ENCODE results near the gene SAMD3.
"Not testable (repeated sequence)": the region's sequence is repeated elsewhere in the genome, so short reads cannot be mapped to it uniquely, and the experiment has no call there.

The SAMD3 gene

DNA sequence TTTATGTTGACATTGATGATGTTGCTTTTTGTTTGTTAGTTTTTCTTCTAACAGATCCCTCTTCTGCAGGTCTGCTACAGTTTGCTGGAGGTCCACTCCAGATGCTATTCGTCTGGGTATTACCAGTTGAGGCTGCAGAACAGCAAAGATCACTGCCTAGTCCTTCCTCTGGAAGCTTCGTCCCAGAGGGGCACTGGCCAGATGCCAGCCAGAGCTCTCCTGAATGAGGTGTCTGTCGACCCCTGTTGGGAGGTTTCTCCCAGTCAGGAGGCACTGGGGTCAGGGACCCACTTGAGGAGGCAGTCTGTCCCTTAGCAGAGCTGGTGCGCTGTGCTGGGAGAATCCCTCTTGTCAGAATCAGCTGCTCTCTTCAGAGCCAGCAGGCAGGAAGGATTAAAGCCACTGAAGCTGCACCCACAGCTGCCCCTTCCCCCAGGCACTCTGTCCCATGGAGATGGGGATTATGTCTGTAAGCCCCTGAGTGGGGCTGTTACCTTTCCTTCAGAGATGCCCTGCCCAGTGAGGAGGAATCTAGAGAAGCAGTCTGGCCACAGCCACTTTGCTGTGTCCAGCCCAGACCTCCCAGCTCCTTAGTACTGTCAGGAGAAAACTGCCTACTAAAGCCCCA is 49.3 kb downstream of the SAMD3 start:
- not testable (repeated sequence) for DNase-seq

DNA sequence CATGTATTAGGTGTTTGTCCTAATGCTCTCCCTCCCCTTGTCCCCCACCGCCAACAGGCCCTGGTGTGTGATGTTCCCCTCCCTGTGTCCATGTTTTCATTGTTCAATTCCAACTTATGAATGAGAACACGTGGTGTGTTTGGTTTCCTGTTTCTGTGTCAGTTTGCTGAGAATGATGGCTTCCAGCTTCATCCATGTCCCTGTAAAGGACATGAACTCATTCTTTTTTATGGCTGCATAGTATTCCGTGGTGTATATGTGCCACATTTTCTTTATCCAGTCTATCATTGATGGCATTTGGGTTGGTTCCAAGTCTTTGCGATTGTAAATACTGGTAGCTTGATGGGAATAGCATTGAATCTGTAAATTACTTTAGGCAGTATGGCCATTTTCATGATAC is 52.6 kb downstream of the SAMD3 start:
- DNase-seq: not testable (repeated sequence)

DNA sequence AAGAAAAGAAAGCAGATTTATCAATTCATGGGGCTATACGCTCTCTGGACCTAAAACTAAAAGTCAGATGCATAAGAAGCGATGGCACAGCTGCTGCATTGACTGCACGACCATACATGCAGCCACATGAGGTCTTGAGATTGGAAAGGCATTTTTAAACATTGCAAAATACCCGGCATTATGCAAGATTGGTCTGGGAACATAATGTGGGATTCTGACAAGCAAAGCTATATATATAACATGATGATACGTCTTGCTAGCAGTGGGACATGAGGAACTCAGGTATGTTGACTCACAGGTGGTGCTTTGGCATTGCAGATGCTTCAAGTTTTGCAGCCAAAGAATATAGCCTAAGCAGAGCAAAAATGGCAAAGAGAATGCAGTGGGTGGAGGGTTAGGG is 55.1 kb downstream of the SAMD3 start:
- DNase-seq: no peak

DNA sequence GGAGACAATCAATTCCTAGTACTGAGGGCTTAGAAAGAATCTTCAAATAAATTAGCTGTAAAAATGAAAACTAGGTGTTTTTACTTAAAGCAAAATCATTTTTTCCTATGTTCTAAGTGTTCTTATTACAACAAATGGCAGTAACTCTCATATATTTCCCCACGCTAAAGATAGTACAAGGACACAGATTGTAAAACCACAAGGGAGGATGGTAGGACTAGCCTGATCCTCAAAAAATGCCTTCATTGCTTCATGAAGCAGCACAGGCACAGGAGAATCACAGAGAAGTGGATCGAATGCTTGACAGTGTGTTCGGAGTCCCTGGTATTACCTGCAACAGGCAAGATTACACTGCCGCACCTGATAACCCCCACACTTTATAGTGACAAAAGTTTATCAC is 58.5 kb downstream of the SAMD3 start:
- DNase-seq: no peak

DNA sequence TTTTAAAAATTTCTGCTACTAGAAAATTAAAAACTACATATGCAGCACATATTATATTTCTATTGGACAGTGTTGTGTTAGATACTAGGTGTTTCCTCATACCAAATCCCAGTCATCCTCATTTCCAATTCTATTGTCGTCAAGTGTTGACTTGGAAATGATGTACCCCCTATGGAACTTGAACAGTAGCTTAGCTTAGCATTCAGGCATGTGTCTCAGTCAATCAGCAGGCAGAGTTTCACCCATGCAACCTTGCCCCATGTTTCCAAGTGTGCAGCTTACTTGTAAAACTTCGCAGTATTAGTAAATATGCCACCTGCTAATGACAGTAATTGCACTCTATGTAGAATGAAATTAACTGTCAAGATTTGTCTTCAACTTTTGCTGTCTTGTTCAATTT is 59.5 kb downstream of the SAMD3 start:
- DNase-seq: no peak

- no peak for DNase-seq
Observed at GRCh38 chr6:130162421-130162820, 60.3 kb downstream of the SAMD3 start.

- no peak for DNase-seq
Observed at GRCh38 chr6:130161683-130162404, 60.9 kb downstream of the SAMD3 start.

DNA sequence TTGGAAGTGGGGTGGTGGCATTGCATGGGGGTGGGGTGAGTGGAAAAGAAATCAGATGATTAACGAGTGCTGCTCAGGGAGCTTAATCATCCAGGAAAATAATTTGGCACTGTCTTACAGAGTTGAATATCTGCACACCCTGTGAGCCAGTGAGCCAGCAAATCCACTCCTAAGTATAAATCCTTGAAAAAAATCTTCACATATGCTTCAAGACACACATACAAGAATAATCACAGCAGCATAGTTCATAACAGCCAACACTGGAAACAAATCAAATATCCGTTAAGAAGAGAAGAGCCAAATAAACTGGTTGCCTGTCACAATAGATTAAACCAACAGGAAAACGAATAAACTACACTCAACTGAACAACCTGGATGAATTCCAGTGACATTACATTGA is 62.8 kb downstream of the SAMD3 start:
- no peak for DNase-seq

DNA sequence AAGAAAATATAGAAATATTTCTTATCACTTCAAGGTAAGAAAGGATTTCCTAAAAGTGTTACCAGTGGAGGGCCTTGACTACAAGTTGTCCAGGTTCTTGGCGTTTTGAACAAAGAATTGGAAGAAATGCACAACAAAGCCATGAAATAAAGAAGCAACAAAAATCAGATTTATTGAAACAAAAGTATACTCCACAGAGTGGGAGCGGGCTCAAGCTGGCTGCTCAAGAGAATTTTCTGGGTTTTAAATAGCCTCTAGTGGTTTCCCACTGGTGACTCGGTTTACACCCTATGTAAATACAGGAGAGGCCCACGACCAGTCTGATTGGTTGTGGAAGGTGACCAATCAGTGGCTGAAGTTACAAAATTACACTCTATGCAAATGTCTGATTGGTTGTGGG is 64.2 kb downstream of the SAMD3 start:
- no peak for DNase-seq

GRCh38 chr6:130158056-130158455 is 64.7 kb downstream of the SAMD3 start:
- DNase-seq: no peak

DNA sequence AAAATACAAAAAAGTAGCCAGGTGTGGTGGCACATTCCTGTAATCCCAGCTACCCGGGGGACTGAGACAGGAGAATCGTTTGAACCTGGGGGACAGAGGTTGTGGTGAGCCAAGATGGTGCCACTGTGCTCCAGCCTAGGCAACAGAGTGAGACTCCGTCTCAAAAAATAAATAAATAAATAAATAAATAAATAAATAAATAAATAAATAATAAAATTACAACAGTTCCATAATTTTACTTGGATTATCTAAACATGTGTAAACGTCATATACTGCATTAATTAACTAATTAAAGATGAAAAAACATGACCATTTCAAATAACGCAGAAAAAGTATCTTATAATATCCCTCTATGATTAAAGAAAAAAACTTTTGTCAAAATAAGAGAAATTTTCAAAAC is 65.8 kb downstream of the SAMD3 start:
- DNase-seq: no peak

DNA sequence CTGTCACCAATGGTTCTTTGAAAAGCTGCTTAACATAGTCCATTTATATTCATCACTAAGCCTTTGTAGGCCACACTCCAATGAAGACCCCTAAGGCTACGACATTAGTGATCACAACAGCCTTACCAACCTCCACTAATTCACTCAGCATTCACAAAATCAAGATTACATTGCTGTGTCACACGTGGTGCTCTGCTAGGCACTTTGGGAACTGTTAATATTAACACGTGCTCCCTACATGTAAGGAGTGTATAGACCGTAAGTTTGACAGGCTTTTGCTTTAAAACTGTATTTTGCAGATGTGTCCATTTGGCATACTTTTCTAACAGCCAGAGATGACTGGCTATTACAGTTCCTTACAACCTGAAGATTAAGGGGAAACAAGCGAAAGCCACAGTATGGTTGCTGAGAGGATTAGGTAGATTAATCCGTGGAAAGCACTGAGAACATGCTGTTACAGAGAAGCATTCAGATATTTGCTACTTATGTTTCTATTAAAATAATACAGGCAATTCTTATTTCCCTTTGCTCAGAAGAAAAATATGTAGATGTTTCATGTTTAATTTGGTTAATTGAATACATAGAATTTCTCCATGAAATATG is 69.7 kb downstream of the SAMD3 start:
- no peak for DNase-seq

GRCh38 chr6:130150906-130151305 is 71.8 kb downstream of the SAMD3 start:
- DNase-seq: no peak

- DNase-seq: not testable (repeated sequence)
Observed at GRCh38 chr6:130149016-130149415, 73.7 kb downstream of the SAMD3 start.

DNA sequence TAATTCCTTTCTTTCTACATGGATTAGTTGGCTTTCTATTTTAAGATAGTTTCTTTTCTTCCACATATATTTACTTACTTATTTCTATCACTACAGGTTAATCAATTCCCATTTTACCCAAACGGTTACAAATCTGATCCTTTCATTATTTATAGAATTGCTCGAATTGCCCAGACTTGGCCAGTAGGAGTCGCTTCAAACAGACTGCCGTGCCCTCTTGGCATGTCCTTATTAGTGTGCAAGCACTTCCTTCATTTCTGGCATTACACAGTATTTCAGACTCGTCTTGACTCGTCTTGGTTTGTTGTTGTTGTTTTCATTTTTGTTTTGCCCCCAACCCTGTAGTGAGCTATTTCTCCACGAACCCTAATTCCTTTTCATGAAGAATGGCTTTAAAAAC is 74.6 kb downstream of the SAMD3 start:
- DNase-seq: peak in 1 of 5 donors; percentile 13

GRCh38 chr6:130147111-130147510 is 75.6 kb downstream of the SAMD3 start:
- DNase-seq: no peak

DNA sequence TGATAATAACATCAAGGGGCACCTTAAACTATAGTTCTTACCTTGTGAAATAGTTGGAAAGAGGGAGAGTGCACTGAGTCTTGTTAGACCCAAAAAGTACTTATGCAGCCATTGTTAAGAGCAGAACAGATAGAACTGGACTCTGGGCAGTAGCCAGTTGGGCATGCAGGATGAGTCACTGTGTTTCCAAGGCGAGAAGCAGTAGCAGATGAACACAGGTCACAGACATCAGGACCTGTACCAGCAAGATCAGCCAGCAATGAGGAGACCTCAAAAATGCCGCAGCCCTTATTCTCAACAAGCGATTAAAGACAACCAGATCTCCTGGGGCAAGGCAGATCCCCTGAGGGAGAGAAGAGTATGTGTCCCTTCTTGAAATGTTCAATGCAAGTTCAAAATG is 79.0 kb downstream of the SAMD3 start:
- DNase-seq: no peak

- no peak for DNase-seq
Observed at GRCh38 chr6:130140084-130140483, 82.7 kb downstream of the SAMD3 start.

DNA sequence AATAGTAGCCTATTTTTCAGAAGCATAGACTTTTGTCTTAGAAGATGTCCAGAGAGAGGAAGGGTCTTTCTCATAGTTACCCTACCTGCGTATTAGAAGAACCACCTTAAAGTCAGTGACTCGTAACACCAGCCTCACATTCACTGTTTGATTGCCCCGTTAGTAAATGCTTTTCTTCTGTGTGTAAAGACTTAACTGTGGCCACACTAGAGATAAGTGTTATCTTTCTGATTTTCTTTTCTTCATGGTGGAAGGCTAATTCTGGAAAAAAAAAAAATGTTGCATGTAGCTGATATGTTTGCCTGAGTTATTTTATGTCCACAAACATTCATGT is 83.9 kb downstream of the SAMD3 start:
- DNase-seq: no peak

- peak in 1 of 5 donors; percentile 63 for DNase-seq
Observed at GRCh38 chr6:130138116-130138908, 84.4 kb downstream of the SAMD3 start.

GRCh38 chr6:130136798-130137197 is 86.0 kb downstream of the SAMD3 start:
- no peak for DNase-seq

DNA sequence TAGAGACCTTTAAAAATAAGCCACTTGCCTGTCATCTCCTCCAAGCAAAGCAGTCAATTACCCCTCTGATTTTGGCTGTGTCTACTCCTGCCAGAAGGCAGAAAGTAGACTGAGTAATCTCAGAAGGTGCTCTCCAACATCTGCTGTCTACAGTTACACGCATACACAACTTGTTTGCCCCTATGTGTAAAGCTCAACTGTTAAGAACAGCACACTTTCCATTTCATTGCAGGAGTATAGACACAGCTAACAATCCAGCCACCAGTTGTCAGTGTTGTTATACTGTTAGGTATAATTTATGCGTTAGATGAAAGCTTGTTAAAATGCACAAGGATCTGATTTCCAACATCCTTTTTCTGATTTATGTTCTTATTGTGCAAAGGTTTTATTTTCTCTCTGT is 88.2 kb downstream of the SAMD3 start:
- peak in 1 of 5 donors; percentile 70 for DNase-seq

GRCh38 chr6:130132286-130132701 is 90.5 kb downstream of the SAMD3 start:
- peak in 3 of 5 donors; percentile 18 to 94 (median 34) for DNase-seq
